ENCODE measurements around the gene INTS13.
"Not testable (repeated sequence)": the region's sequence is repeated elsewhere in the genome, so short reads cannot be mapped to it uniquely, and the experiment has no call there.

Gene INTS13

GRCh38 chr12:26870491-26871419 lies 67.0 kb downstream of the INTS13 start:
- DNase-seq (ENCODE audit: low read depth): no peak

DNA sequence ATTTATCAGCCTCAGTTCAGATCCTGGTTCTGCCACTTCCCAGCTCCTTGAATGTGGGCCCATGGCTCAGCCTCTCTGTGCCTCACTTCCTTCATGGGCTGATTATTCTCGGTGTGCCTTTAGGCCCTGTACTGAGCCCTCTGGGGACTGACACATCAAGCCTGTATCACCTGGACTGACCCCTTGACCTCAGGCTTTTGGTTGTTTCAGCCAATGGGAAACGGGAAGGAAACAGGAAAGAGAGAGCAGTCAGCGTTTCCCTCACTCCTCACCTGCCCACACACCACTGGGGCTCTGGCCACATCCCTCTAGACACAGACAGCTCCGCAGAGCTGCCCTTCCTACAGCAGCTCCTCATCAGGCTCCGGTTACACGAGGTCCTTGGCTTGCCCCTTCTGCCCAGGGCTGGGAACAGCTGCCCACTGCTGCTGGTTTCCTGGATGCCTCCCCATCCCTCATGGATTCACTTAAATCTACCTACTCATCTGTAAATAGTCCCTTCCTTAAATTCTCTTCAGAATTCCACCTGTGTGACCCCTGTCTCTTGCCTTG lies 67.8 kb downstream of the INTS13 start:
- DNase-seq (ENCODE audit: low read depth): no peak

DNA sequence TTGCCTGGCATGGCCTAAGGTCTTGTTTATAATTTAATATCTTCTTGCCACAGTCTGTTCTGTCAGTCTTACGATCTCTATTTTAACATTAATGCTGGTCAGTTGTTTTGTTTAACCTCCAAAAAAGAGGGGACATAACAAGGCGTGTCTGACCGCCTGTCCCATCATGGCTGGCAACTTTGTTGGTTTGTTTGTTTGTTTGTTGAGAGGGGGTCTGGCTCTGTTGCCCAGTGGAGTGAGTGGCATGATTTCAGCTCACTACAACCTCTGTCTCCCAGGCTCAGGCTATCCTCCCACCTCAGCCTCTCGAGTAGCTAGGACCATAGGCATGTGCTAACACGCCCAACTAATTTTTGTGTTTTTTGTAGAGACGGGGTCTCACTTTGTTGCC lies 68.7 kb downstream of the INTS13 start:
- DNase-seq (ENCODE audit: low read depth): no peak

DNA sequence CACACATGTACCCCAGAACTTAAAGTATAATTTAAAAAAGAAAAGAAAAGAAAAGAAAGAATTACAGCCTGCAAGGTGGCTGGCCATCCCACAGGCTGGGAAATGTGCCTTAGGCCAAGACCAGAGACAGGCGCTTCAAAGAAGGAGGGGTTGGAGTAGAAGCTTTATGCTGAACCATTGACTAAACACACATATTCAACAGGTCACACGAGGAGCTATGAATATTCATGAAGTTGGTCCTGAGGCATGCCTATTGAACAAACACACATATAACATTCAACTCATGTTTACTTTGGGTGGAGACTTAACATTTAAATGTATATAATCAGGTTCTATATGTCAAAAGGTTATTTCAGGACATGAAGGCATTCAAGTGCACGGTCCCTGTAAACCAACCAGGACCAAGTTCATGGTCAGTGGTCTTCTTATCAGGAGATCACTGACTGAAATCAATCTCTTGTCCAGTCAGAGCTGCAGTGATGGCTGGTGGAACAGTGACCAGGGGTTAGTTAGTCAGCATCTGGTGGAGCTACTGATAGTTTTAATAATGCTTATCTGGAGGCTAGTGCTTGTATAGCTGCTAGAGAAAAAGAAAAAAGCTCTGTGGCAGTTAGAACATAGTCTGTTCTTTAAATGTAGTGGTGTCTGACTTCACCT lies 69.2 kb downstream of the INTS13 start:
- no peak for DNase-seq (ENCODE audit: low read depth)

- DNase-seq (ENCODE audit: low read depth): no peak
These were observed 70.7 kb downstream of the INTS13 start for GRCh38 chr12:26867080-26867479.

GRCh38 chr12:26863515-26863914 lies 74.3 kb downstream of the INTS13 start:
- no peak for DNase-seq (ENCODE audit: low read depth)

GRCh38 chr12:26862787-26863186 lies 75.0 kb downstream of the INTS13 start:
- DNase-seq (ENCODE audit: low read depth): not testable (repeated sequence)

GRCh38 chr12:26861690-26862089 lies 76.1 kb downstream of the INTS13 start:
- no peak for DNase-seq (ENCODE audit: low read depth)

- no peak for DNase-seq (ENCODE audit: low read depth)
These were observed 80.2 kb downstream of the INTS13 start for GRCh38 chr12:26857465-26858176.

GRCh38 chr12:26855337-26855736 lies 82.4 kb downstream of the INTS13 start:
- no peak for DNase-seq (ENCODE audit: low read depth)

All from non-pigmented ciliary epithelial cell (primary cell).